ENCODE results near the gene QDPR. TPM values are rescaled to one million over a fixed set of nuclear protein-coding genes. Genes with fewer than 3 reads are reported as not detected.

The QDPR gene
- total RNA-seq, 1 experiment from 2014 or later, result 39.5 TPM

DNA sequence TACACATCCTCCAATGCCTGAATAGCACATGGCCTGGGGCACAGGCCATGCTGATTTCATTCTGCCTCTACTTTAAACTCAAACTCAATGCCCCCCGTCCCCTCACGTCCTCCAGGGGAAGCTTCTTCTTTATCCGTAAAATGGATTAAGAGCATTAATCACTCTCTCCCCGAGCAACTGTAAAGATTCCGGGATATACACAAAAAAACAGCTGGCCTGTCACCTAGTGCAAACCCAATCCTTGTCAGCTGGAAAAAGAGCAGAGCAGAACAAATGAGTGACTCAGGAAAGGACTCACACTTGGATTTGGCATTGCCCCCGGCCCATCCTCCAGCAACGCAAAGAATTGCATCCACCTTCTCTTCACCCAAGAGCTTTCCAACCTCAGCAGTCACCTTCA lies 7.8 kb downstream of the QDPR start:
- no peak for ATAC-seq
- ChIA-PET POLR2A (no interaction called here), RAD21 (ENCODE audit: low non-redundant PET in 1 of 2, low total read pairs in 2 of 2, uncharacterized antibody in 2 of 2, unreplicated experiment in 2 of 2) (no interaction called here), CTCF (interaction anchor here (1.4 kb wide), 1 partner anchor 9 kb away, joined by 3 read pairs; no protein-coding TSS in a partner anchor)
- Histone ChIP-seq H3K4me2 (ENCODE audit: low read length) (no peak overlapping the region), H2AFZ (ENCODE audit: low read depth, low read length, poor library complexity, severe bottlenecking) (no peak overlapping the region), H3K36me3 (ENCODE audit: control insufficient read depth in 1 of 2, insufficient read depth in 2 of 2, low read length in 2 of 2) (peaks cover 34 to 37% of the 10 kb centered on the region in 2 experiments; a peak in 3 of 4 replicates), H4K20me1 (ENCODE audit: insufficient read depth) (no peaks in the 10 kb centered on the region; the same call in 1 of the 2 replicates), H3K9me3 (ENCODE audit: control insufficient read depth in 1 of 2, insufficient read depth in 1 of 2, low read depth in 1 of 2, low read length in 2 of 2) (no peaks in the 10 kb centered on the region), H3K4me3 (replicated peaks in 1 of 2; ENCODE audit: low read depth in 1 of 2, low read length in 2 of 2) (no peak overlapping the region), H3K9ac (ENCODE audit: low read length) (no peak overlapping the region), H3K79me2 (ENCODE audit: insufficient read depth, low read length) (peaks cover 31% of the 10 kb centered on the region), H3K4me1 (ENCODE audit: control insufficient read depth in 1 of 2, insufficient read depth in 2 of 2, low read length in 2 of 2) (no peaks in the 10 kb centered on the region), H3K27ac (ENCODE audit: low read depth, low read length) (no peak overlapping the region), H3K9me2 (ENCODE audit: insufficient read depth) (no peaks in the 10 kb centered on the region), H3K27me3 (ENCODE audit: insufficient read depth, low read length) (no peaks in the 10 kb centered on the region)
- no peak for DNase-seq (ENCODE audit: low read depth, low spot score)
- TF ChIP-seq CEBPB (IDR thresholded peaks at IDR 0.05; ENCODE audit: low read depth) (no peak), ELF1 (IDR thresholded peaks at IDR 0.05; ENCODE audit: borderline replicate concordance, low read depth) (no peak), EGR1 (IDR thresholded peaks at IDR 0.05; ENCODE audit: low read depth) (no peak), YY1 (IDR thresholded peaks at IDR 0.05; ENCODE audit: extremely low read depth, insufficient replicate concordance, low read depth, low read length) (no peak), ZFX (IDR thresholded peaks at IDR 0.05) (no peak), EZH2phosphoT487 (IDR thresholded peaks at IDR 0.05; ENCODE audit: borderline replicate concordance) (no peak), FOSL1 (IDR thresholded peaks at IDR 0.05; ENCODE audit: low read depth) (no peak), TCF7L2 (IDR thresholded peaks at IDR 0.05; ENCODE audit: borderline replicate concordance, extremely low read depth, insufficient read depth, insufficient read length) (no peak), CBX3 (IDR thresholded peaks at IDR 0.05; ENCODE audit: low read depth) (no peak), ZNF274 (IDR thresholded peaks at IDR 0.05; ENCODE audit: low read depth, low read length) (no peak), RAD21 (IDR thresholded peaks at IDR 0.05; ENCODE audit: low read depth) (no peak)
- TF ChIP-seq, protein P1, sequence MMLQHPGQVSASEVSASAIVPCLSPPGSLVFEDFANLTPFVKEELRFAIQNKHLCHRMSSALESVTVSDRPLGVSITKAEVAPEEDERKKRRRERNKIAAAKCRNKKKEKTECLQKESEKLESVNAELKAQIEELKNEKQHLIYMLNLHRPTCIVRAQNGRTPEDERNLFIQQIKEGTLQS (IDR thresholded peaks at IDR 0.05), result no peak
- TF ChIP-seq, protein P2, sequence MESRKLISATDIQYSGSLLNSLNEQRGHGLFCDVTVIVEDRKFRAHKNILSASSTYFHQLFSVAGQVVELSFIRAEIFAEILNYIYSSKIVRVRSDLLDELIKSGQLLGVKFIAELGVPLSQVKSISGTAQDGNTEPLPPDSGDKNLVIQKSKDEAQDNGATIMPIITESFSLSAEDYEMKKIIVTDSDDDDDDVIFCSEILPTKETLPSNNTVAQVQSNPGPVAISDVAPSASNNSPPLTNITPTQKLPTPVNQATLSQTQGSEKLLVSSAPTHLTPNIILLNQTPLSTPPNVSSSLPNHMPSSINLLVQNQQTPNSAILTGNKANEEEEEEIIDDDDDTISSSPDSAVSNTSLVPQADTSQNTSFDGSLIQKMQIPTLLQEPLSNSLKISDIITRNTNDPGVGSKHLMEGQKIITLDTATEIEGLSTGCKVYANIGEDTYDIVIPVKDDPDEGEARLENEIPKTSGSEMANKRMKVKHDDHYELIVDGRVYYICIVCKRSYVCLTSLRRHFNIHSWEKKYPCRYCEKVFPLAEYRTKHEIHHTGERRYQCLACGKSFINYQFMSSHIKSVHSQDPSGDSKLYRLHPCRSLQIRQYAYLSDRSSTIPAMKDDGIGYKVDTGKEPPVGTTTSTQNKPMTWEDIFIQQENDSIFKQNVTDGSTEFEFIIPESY (IDR thresholded peaks at IDR 0.05; ENCODE audit: extremely low read depth, insufficient replicate concordance, low read length), result no peak
- TF ChIP-seq, protein P3, sequence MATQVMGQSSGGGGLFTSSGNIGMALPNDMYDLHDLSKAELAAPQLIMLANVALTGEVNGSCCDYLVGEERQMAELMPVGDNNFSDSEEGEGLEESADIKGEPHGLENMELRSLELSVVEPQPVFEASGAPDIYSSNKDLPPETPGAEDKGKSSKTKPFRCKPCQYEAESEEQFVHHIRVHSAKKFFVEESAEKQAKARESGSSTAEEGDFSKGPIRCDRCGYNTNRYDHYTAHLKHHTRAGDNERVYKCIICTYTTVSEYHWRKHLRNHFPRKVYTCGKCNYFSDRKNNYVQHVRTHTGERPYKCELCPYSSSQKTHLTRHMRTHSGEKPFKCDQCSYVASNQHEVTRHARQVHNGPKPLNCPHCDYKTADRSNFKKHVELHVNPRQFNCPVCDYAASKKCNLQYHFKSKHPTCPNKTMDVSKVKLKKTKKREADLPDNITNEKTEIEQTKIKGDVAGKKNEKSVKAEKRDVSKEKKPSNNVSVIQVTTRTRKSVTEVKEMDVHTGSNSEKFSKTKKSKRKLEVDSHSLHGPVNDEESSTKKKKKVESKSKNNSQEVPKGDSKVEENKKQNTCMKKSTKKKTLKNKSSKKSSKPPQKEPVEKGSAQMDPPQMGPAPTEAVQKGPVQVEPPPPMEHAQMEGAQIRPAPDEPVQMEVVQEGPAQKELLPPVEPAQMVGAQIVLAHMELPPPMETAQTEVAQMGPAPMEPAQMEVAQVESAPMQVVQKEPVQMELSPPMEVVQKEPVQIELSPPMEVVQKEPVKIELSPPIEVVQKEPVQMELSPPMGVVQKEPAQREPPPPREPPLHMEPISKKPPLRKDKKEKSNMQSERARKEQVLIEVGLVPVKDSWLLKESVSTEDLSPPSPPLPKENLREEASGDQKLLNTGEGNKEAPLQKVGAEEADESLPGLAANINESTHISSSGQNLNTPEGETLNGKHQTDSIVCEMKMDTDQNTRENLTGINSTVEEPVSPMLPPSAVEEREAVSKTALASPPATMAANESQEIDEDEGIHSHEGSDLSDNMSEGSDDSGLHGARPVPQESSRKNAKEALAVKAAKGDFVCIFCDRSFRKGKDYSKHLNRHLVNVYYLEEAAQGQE (IDR thresholded peaks at IDR 0.05; ENCODE audit: low read depth), result no peak
- BruUV-seq (replicated peaks), result no TSS peak
- intact Hi-C loops (cut with micrococcal nuclease), result no loop called here
